ENCODE data around the gene CDC42BPG.
"Not testable (repeated sequence)": the region's sequence is repeated elsewhere in the genome, so short reads cannot be mapped to it uniquely, and the experiment has no call there.

Gene CDC42BPG

GRCh38 chr11:64835616-64836447 is 8.6 kb downstream of the CDC42BPG start:
- DNase-seq, result no peak

DNA sequence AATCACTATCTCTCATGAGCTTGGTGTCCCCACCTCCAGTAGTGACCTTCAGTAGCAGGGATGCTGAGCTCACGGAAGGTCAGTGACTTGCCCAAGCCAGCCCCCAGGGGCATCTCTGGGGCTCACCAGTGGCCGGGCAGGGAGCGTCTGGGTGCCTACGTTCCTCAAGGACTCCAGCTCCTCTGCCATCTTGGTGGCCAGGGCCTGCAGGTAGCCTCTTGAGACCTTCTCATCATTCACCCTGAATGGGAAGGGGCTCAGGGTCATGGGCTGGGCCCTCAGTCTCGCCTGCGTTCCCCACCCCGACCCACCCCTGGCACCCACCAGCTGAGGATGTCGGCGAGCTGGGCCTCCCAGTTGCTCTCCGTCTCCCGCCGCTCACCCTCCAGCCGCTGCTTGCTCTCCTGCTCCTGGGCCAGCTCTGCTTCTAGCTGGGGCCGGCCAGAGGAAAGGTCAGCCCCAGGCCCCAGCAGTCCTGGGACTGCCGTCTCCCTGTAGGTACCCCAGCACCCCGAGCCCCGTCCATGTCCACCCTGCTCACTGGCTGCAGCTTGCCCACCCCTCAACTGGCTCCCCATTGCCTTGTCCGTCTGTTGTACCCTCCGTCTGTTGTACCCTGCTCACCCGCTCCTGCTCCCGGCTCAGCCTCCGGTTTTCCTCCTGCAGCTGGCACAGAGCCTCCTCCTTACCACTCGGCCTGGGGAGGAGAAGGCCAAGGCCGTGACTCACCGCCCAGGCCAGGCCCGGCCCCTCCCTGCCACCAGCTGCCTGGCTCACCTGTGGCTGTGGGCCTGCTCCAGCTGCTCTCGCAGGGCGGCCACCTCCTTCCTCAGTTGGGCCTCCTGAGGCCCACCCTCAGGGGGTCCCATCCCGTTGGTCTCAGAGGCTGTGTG is 9.5 kb downstream of the CDC42BPG start:
- DNase-seq, result no peak

GRCh38 chr11:64834031-64834722 is 10.3 kb downstream of the CDC42BPG start:
- DNase-seq, result no peak

DNA sequence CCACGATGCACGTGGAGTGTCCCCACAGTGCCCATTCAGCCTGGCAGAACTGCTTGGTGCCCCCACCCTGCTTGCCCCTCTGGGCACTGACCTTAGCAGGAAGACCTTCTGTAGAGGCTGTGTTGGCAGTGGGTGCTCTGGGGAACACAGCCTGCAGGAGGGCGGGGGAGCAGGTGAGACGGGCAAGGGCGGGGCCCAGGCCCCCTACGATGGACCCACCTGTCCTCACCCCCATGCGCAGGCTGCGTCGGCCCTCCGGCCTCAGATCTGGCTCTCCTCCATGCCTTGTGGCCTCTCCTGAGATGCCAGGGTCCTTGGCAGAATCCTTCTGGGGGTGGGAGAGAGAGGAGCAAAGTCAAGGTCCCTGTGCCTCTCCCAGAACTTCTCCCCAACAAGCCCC is 10.9 kb downstream of the CDC42BPG start:
- no peak for DNase-seq

- DNase-seq, result no peak
Measured at GRCh38 chr11:64833198-64833502, 11.3 kb downstream of the CDC42BPG start.

- no peak for DNase-seq
Measured at GRCh38 chr11:64832467-64833197, 11.8 kb downstream of the CDC42BPG start.

- peak in 1 of 56 donors; percentile 19 for DNase-seq
Measured at GRCh38 chr11:64831411-64831891, 13.0 kb downstream of the CDC42BPG start.

- no peak for DNase-seq
Measured at GRCh38 chr11:64829536-64830251, 14.8 kb downstream of the CDC42BPG start.

- DNase-seq, result no peak
Measured at GRCh38 chr11:64827451-64827839, 17.0 kb downstream of the CDC42BPG start.

- DNase-seq, result no peak
Measured at GRCh38 chr11:64826578-64827450, 17.6 kb downstream of the CDC42BPG start.

DNA sequence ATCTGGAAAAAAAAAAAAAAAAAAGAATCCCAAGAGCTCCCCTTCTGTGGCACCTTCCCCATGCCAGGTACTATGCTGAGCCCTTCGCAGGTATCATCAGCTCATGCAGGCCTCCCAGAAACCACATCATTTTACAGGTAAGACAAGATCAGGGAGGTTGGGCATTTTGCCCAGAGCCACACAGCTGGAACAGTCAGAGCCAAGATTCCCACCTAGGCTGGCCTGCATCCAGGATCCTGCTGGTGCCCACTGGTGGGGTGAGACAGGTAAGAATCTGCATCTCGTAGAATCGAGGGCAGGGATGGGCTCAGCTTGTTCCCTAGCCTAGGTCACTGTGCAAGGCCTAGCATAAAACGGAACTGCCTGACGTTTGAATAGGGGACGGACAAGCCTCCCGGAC is 18.4 kb downstream of the CDC42BPG start:
- no peak for DNase-seq

DNA sequence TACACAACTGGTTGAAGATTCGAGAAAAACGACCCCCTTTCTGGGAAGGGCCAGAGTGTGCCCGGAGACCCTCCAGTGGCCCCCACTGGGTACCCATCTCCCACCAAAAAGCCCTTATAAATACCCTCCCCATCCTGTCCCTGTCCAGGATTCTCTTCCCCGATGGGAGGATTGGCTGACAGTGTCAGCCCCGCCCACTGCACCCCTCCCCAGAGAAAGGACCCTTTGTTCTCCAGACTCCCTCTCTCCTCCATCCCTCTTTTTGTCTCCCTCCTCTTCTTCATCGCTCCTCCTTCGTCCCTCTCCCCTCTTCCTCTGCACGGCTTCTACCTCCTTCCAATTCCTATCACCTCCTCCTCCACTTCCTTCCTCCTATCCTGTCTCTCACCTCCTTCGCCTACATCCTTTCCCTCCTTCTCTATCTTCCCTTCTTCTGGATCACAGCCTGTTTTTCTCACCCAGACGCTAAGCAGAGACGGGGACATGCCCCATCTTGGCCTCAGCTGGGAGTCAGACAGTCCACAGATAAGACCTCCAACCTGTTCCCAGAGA is 20.8 kb downstream of the CDC42BPG start:
- DNase-seq, result peak in 1 of 56 donors; percentile 23

GRCh38 chr11:64817476-64817875 is 27.0 kb downstream of the CDC42BPG start:
- DNase-seq, result no peak

- DNase-seq, result not testable (repeated sequence)
Measured at GRCh38 chr11:64815433-64815832, 29.0 kb downstream of the CDC42BPG start.

GRCh38 chr11:64814712-64815187 is 29.7 kb downstream of the CDC42BPG start:
- no peak for DNase-seq

DNA sequence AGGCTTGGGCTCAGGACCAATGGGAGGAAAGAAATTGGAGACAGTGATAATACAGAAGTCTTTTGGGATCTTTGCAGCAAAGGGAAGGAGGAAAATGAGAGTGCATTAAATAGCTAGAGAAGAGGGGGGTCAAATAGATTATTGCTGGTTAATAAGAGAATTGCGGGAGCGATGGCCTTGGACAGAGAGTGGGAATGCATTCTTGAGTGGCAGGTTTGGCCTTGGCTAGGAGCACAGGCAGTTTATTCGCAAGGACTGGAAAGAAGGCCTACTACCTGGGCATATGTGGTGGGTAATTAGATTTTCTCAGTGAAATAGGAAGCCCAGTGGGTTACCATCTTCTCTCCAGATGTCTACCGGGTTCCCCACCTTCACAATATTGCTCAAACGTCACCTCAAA is 30.6 kb downstream of the CDC42BPG start:
- DNase-seq, result no peak

- peak in 3 of 56 donors; percentile 52 to 58 (median 54) for DNase-seq
Measured at GRCh38 chr11:64810891-64811272, 33.6 kb downstream of the CDC42BPG start.

- peak; percentile 44 to 98 (median 94) for DNase-seq
Measured at GRCh38 chr11:64810271-64810890, 34.1 kb downstream of the CDC42BPG start, which contains the start of gene MEN1. MEN1 (minus strand) TSS chr11:64810551; CDS start chr11:64810109, 442 bp downstream.
